IgD-negative memory B cell (primary cell): Measurements from ENCODE around the gene GTF3C1. TPM values are rescaled to one million over a fixed set of nuclear protein-coding genes. Genes with fewer than 3 reads are reported as not detected.
A peak's percentile ranks its signal among the peaks of the same experiment; 100 is the strongest.

ENCODE experiments used
- H3K27ac Mint-ChIP-seq, 3 donors: one replicate each; pipeline ENCODE4 v1.8.0; 2020 to 2022; ENCODE audit warnings: mild to moderate bottlenecking in 3 of 3, mixed read lengths in 3 of 3, moderate library complexity in 1 of 3
- H3K27me3 Mint-ChIP-seq: one replicate; pipeline ENCODE4 v1.8.0; 2021; ENCODE audit warnings: mixed read lengths
- H3K36me3 Mint-ChIP-seq: one replicate; pipeline ENCODE4 v1.8.0; 2020; ENCODE audit warnings: mild to moderate bottlenecking, mixed read lengths
- H3K4me1 Mint-ChIP-seq, 3 donors: one replicate each; pipeline ENCODE4 v1.8.0; 2020 to 2022; ENCODE audit warnings: mixed read lengths in 3 of 3, mild to moderate bottlenecking in 1 of 3
- H3K4me3 Mint-ChIP-seq, 4 donors: one replicate each; pipeline ENCODE4 v1.8.0; 2020 to 2022; ENCODE audit warnings: mild to moderate bottlenecking in 4 of 4, mixed read lengths in 4 of 4, moderate library complexity in 3 of 4
- H3K9me3 Mint-ChIP-seq, 3 donors: one replicate each; pipeline ENCODE4 v1.8.0; 2020 to 2021; ENCODE audit warnings: mixed read lengths in 3 of 3, mild to moderate bottlenecking in 1 of 3
- polyA plus RNA-seq: library from polyadenylated mRNA; unstranded; fragments of 300-500 nt; fragmentation: Illumina TruSeq; gene quantifications from one replicate; pipeline ENCODE4 v1.2.3, GENCODE V29; 2021

The GTF3C1 gene
- polyA plus RNA-seq, 1 donor from 2014 or later: 22.1 TPM

DNA sequence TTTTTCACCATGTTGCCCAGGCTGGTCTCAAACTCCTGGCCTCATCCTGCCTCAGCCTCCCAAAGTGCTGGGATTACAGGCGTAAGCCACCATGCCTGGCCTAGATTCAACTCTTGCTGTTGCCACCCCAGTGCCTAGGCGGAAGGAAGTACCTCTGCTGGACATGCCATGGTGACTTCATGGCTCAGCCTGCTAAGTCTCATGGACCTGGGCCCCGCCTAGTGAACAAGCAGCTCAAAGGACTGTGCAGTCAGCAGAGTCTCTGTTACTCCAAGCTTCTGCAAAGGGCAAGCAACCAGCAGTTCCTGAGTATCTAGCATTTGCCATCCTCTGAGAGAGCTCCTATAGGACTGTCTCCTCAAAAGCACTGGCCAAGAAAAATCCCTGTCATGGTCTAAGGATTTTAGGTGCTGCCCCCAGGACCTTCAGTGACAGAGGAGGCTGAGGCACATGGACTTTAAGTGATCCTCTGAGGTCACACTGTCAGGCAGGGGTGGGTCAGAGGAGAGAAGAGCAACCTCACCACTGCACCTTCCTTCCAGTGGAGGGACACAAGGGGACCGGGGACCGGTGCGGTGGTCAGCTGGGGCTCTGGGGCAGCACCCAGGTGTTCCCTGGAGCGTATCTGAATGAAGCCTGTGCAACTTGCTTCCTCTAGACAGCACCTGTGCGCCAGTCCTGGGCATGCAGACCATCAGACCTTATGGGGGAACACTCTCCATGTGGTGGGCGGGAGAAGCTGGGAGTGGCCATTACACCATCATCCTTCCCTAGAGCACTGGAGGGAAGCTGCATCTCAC lies 76.4 kb downstream of the GTF3C1 start:
- Mint-ChIP-seq H3K9me3 (no peaks in the 10 kb centered on the region), H3K4me3 (no peak overlapping the region), H3K27me3 (no peaks in the 10 kb centered on the region), H3K36me3 (peaks cover 24% of the 10 kb centered on the region), H3K27ac (no peak overlapping the region), H3K4me1 (no peaks in the 10 kb centered on the region)

DNA sequence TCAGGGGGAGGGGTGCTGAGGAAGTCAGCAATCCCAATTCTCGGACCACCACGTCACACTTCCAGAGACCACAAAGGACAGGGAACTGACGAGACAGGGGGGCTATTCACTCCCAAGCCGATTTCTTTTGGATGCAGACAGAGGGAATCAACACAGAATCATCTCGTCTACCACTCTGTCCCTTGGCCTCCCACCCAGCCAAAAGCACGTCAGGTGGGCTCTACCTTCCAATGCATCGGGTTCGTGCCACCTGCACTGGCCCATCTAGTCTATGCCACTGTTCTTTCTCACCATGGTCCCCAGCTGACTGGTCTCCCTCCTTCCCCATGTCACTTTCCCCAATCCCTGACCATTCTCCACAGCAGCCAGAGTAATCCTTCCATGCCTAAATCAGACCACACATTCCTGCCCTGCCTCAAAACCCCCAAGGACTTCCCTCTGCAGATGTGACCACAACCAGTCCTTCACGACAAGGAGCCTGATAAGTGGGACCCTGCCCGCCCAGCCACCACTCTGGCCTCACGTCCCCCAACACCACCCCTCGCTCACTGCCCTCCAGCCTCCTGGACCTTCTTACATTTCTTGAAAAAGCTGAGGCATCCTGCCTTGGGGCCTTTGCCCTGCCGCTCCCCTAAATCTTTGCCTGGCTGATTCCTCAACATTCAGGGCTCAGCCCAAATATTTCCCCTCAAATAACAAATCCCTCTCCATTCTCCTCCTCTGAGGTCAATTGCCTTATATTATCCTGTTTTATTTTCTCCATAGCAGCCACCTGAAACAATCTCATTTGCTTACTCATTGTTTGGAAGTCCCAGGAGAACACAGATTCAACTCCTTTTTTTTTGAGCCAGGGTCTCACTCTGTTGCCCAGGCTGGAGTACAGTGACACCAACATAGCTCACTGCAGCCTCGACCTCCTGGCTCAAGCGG lies 77.4 kb downstream of the GTF3C1 start:
- H3K27me3 Mint-ChIP-seq: no peaks in the 10 kb centered on the region
- peak overlapping the region in 2 of 3 donors; percentile 43 to 67 for H3K27ac Mint-ChIP-seq
- H3K36me3 Mint-ChIP-seq: peaks cover 30% of the 10 kb centered on the region
- no peaks in the 10 kb centered on the region for H3K4me1 Mint-ChIP-seq
- peak overlapping the region in 1 of 4 donors; percentile 44 for H3K4me3 Mint-ChIP-seq
- H3K9me3 Mint-ChIP-seq: peaks cover 0 to 2% (median 0%) of the 10 kb centered on the region in 3 donors

DNA sequence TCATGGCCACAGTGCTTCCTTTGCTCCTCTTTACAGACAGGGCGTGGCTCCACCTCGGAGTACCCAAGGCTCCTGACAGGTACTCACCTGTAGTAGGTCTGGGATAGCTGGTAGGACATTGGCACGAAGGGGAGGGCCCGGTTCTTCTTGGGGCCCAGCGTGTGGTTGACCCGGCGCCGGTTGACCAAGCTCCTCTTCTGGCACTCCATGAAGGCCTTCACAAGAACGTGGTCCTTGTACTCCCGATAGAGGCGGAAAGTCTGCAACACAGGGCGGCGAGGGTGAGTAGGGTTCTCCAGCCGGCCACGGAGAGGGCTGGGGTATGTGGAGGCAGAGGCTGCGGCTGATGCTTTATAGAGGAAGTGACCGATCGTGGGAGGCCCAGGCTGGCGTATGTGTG lies 78.1 kb downstream of the GTF3C1 start:
- Mint-ChIP-seq H3K4me1 (no peaks in the 10 kb centered on the region), H3K4me3 (no peak overlapping the region), H3K27ac (peak overlapping the region in 1 of 3 donors; percentile 10), H3K9me3 (peaks cover 0 to 2% (median 0%) of the 10 kb centered on the region in 3 donors), H3K27me3 (no peaks in the 10 kb centered on the region), H3K36me3 (peaks cover 30% of the 10 kb centered on the region)

GRCh38 chr16:27470567-27471431 lies 78.9 kb downstream of the GTF3C1 start:
- Mint-ChIP-seq H3K4me3 (no peak overlapping the region), H3K4me1 (no peaks in the 10 kb centered on the region), H3K27ac (peak overlapping the region in 1 of 3 donors; percentile 10), H3K27me3 (no peaks in the 10 kb centered on the region), H3K9me3 (peaks cover 0 to 2% (median 0%) of the 10 kb centered on the region in 3 donors), H3K36me3 (peaks cover 30% of the 10 kb centered on the region)

- peaks cover 21% of the 10 kb centered on the region for H3K36me3 Mint-ChIP-seq
- H3K9me3 Mint-ChIP-seq: peaks cover 0 to 2% (median 0%) of the 10 kb centered on the region in 3 donors
- no peaks in the 10 kb centered on the region for H3K27me3 Mint-ChIP-seq
- H3K4me1 Mint-ChIP-seq: no peaks in the 10 kb centered on the region
- H3K4me3 Mint-ChIP-seq: no peak overlapping the region
- no peak overlapping the region for H3K27ac Mint-ChIP-seq
Observed at GRCh38 chr16:27468941-27469531, 80.7 kb downstream of the GTF3C1 start.

DNA sequence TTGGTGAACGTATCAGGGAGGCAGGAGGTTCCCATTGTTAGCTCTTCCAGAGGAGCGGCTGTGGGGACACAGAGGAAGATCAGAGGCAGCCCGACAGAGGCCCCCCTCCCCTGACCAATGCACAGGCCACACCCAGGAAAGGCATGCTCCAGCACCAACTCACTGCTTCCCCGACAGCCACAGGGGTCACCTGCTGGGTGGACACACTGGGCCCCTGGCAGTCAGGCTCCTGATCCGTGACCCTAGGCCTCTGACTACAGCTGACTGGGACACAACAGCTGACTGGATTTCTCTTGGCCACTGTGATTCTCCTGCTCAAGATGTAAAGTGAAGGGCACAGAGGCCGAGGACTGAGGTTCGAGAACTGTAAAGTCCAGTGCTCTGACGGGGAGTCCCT lies 84.2 kb downstream of the GTF3C1 start:
- Mint-ChIP-seq H3K27me3 (no peaks in the 10 kb centered on the region), H3K4me1 (no peaks in the 10 kb centered on the region), H3K4me3 (peak overlapping the region in 1 of 4 donors; percentile 49), H3K36me3 (peaks cover 14% of the 10 kb centered on the region), H3K9me3 (peaks cover 0 to 2% (median 0%) of the 10 kb centered on the region in 3 donors), H3K27ac (no peak overlapping the region)

GRCh38 chr16:27464626-27465482 lies 84.9 kb downstream of the GTF3C1 start:
- H3K27me3 Mint-ChIP-seq: no peaks in the 10 kb centered on the region
- peaks cover 0 to 2% (median 0%) of the 10 kb centered on the region in 3 donors for H3K9me3 Mint-ChIP-seq
- H3K4me3 Mint-ChIP-seq: peak overlapping the region in 1 of 4 donors; percentile 49
- peaks cover 12% of the 10 kb centered on the region for H3K36me3 Mint-ChIP-seq
- peak overlapping the region in 1 of 3 donors; percentile 31 for H3K27ac Mint-ChIP-seq
- no peaks in the 10 kb centered on the region for H3K4me1 Mint-ChIP-seq

DNA sequence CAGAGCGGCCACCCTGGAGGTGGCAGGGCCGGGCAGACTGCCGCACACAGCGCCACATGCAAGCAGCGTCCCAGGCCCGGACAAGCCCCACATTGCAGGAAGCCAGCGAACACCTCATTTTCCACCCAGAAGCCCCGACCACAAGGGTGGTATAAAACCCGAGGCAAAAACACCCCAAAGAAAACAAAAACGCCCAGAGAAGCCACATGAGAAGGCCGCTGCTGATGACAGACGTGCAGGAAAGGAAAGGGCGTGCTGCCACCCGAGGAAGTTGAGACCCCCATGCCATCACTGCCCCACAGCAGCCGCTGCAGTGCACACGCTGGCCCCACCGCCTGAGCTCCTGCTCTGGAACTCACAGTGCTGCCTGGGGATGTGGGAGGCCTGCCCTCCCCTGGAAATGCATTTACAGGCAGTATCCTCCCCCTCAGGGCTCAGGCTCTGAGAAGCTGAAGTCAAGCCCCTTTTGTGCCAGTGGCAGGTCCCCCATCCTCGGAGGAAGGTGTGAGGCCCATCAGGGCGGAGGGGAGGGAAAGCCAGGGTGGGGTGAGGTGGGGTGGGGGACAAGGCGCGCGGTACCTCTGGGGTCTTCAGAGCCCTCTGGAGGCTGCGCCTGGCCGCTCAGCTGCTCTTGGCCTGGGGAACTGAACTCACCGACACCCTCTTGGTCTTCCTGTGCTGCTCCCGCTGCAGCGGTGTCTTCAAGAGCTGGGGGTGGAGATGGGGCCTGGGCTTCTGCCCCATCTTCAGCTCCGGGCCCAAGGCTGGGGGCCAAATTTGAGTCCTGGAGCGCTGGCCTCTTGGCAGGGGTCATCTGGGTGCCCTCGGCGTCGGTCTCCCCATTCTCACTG lies 85.7 kb downstream of the GTF3C1 start:
- Mint-ChIP-seq H3K4me1 (no peaks in the 10 kb centered on the region), H3K27ac (peak overlapping the region in 1 of 3 donors; percentile 48)

GRCh38 chr16:27462846-27463682 lies 86.6 kb downstream of the GTF3C1 start:
- Mint-ChIP-seq H3K4me3 (peak overlapping the region in 1 of 4 donors; percentile 47), H3K27ac (peak overlapping the region in 1 of 3 donors; percentile 48), H3K27me3 (no peaks in the 10 kb centered on the region), H3K36me3 (peaks cover 5% of the 10 kb centered on the region), H3K4me1 (no peaks in the 10 kb centered on the region), H3K9me3 (peaks cover 0 to under 1% (median 0%) of the 10 kb centered on the region in 3 donors)

More for the DNA sequence above, 85.7 kb downstream of the GTF3C1 start:
- Mint-ChIP-seq H3K36me3 (peaks cover 8% of the 10 kb centered on the region), H3K9me3 (peaks cover 0 to 2% (median 0%) of the 10 kb centered on the region in 3 donors), H3K27me3 (no peaks in the 10 kb centered on the region), H3K4me3 (peak overlapping the region in 2 of 4 donors; percentile 47 to 67)

DNA sequence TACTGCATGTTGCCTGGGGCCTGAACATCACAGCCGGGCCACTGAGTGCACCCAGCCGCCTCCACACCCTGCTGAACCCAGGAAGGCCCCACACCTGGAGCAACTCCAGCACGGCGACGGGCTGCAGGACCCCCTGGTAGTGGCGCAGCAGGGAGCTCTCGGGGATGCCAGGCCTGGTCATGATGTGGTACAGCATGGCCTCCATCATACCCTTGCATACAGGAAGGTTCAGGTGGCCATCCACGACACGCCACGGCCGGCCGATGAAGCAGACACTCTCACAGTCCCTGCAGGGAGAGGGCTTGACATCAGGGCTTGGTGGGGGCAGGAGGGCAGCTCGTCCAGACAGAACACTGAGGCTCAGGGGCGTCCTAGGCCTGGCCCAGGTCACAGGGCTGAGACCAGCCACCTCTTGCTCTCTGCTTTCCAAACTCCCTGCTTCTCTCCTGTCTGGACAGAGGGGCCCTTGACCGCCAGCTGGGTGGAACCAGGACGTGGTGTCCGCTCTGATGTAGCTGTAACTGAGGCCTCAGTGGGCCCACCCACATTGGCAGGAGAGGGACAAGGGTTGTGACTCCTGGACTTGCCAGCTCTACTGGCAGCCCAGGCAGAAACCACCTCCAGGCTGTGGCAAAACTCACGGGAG lies 87.4 kb downstream of the GTF3C1 start:
- H3K4me1 Mint-ChIP-seq: peaks cover 0 to under 1% (median 0%) of the 10 kb centered on the region in 3 donors
- H3K4me3 Mint-ChIP-seq: no peak overlapping the region
- H3K9me3 Mint-ChIP-seq: no peaks in the 10 kb centered on the region
- H3K36me3 Mint-ChIP-seq: no peaks in the 10 kb centered on the region
- no peak overlapping the region for H3K27ac Mint-ChIP-seq
- no peaks in the 10 kb centered on the region for H3K27me3 Mint-ChIP-seq

DNA sequence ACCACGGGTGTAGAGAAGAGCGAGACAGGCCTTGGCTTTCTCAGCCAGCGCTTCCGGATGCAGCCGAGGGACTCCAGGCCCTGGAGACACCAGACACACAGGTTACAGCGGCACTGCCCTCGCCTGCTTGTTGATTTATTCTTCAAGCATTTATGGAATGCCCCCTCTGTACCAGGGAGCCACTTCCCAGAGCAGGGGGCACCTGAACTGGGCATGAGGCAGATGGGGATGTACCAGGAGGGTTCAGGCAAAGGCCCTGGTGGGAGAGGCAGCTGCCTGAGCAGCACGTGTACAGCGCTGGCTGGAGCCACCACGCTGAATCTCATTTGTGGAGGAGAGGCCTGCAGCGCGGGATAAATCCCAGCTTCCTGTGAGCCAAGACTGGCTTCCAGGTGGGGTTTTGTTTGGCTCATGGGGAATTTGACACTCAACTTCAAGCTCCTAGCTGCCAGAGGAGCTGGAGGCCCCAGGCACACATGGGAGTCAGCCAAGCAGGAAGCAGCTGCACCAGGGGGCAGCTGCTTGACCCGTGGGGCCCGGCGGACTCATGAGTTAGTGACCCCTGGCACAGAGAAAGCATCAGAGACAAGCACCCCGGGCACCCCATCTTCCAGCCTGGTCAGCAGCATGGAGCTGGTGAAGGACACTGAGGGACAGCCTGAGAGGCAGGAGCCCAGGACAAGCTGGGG lies 88.1 kb downstream of the GTF3C1 start:
- H3K4me1 Mint-ChIP-seq: peaks cover 0 to 4% (median 0%) of the 10 kb centered on the region in 3 donors
- no peak overlapping the region for H3K4me3 Mint-ChIP-seq
- no peak overlapping the region for H3K27ac Mint-ChIP-seq

More for the DNA sequence above, 88.1 kb downstream of the GTF3C1 start:
- H3K9me3 Mint-ChIP-seq: no peaks in the 10 kb centered on the region
- H3K27me3 Mint-ChIP-seq: no peaks in the 10 kb centered on the region
- H3K36me3 Mint-ChIP-seq: no peaks in the 10 kb centered on the region
